ENCODE results near the gene FAM47B.

GRCh38 chrX:34943235-34943634, 639 bp downstream of the FAM47B start:
- TF ChIP-seq POLR2A (IDR thresholded peaks at IDR 0.05; ENCODE audit: low read length) (no peak), GATA1 (IDR thresholded peaks at IDR 0.05; ENCODE audit: low read depth, low read length) (no peak)

All from erythroblast (primary cell).